ENCODE measurements around the gene FYN. TPM values are rescaled to one million over a fixed set of nuclear protein-coding genes. Genes with fewer than 3 reads are reported as not detected.

The FYN gene
- total RNA-seq, 1 donor from 2014 or later = 121 TPM

DNA sequence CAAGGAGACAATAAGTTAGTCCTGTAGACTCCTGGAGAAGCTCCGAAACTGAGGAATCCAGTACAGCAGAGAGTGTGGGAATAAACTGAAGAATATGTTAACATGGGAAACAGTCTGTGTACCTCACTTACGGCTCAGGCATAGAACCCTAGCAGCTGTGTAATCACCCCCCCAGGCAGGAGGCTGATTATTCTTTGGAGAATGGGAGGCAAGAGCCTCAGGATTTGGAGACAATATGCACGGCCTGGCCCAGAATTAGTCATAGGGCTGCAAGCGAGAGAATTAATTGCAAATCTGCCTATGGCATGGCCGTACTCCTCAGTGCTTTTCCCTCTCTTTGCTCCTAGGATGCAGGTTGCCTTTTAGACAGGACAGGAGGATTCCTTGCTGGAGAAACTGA is 27.5 kb upstream of the FYN start:
- no peak for TF ChIP-seq CTCF (IDR thresholded peaks at IDR 0.05)
- no peaks in the 10 kb centered on the region for H3K36me3 Mint-ChIP-seq (ENCODE audit: unreplicated experiment)

GRCh38 chr6:111899531-111899930 is 26.3 kb upstream of the FYN start:
- Mint-ChIP-seq H3K4me1 (ENCODE audit: unreplicated experiment) (peaks cover 2% of the 10 kb centered on the region), H3K9me3 (ENCODE audit: unreplicated experiment) (no peaks in the 10 kb centered on the region), H3K36me3 (ENCODE audit: unreplicated experiment) (no peaks in the 10 kb centered on the region), H3K27ac (ENCODE audit: unreplicated experiment) (no peak overlapping the region), H3K4me3 (ENCODE audit: unreplicated experiment) (no peak overlapping the region), H3K27me3 (ENCODE audit: unreplicated experiment) (no peaks in the 10 kb centered on the region)
- TF ChIP-seq CTCF (IDR thresholded peaks at IDR 0.05) = no peak
- DNase-seq (ENCODE audit: extremely low spot score, unreplicated experiment) = no peak

More for the DNA sequence above, 27.5 kb upstream of the FYN start:
- Mint-ChIP-seq H3K9me3 (ENCODE audit: unreplicated experiment) (no peaks in the 10 kb centered on the region), H3K27me3 (ENCODE audit: unreplicated experiment) (no peaks in the 10 kb centered on the region), H3K27ac (ENCODE audit: unreplicated experiment) (no peak overlapping the region), H3K4me1 (ENCODE audit: unreplicated experiment) (no peaks in the 10 kb centered on the region), H3K4me3 (ENCODE audit: unreplicated experiment) (no peak overlapping the region)
- DNase-seq (ENCODE audit: extremely low spot score, unreplicated experiment) = no peak

GRCh38 chr6:111898452-111898851 is 25.2 kb upstream of the FYN start:
- DNase-seq (ENCODE audit: extremely low spot score, unreplicated experiment) = no peak
- no peak for TF ChIP-seq CTCF (IDR thresholded peaks at IDR 0.05)
- Mint-ChIP-seq H3K36me3 (ENCODE audit: unreplicated experiment) (no peaks in the 10 kb centered on the region), H3K27ac (ENCODE audit: unreplicated experiment) (no peak overlapping the region), H3K4me1 (ENCODE audit: unreplicated experiment) (peaks cover 7% of the 10 kb centered on the region), H3K9me3 (ENCODE audit: unreplicated experiment) (no peaks in the 10 kb centered on the region), H3K4me3 (ENCODE audit: unreplicated experiment) (no peak overlapping the region), H3K27me3 (ENCODE audit: unreplicated experiment) (no peaks in the 10 kb centered on the region)

GRCh38 chr6:111894951-111895350 is 21.7 kb upstream of the FYN start:
- no peaks in the 10 kb centered on the region for H3K9me3 Mint-ChIP-seq (ENCODE audit: unreplicated experiment)
- no peaks in the 10 kb centered on the region for H3K27me3 Mint-ChIP-seq (ENCODE audit: unreplicated experiment)
- H3K4me1 Mint-ChIP-seq (ENCODE audit: unreplicated experiment) = peaks cover 7% of the 10 kb centered on the region
- H3K27ac Mint-ChIP-seq (ENCODE audit: unreplicated experiment) = no peak overlapping the region
- no peaks in the 10 kb centered on the region for H3K36me3 Mint-ChIP-seq (ENCODE audit: unreplicated experiment)
- no peak for TF ChIP-seq CTCF (IDR thresholded peaks at IDR 0.05)
- no peak for DNase-seq (ENCODE audit: extremely low spot score, unreplicated experiment)
- H3K4me3 Mint-ChIP-seq (ENCODE audit: unreplicated experiment) = no peak overlapping the region

GRCh38 chr6:111894272-111894671 is 21.0 kb upstream of the FYN start:
- no peak overlapping the region for H3K27ac Mint-ChIP-seq (ENCODE audit: unreplicated experiment)

More at GRCh38 chr6:111894272-111894671, 21.0 kb upstream of the FYN start:
- Mint-ChIP-seq H3K9me3 (ENCODE audit: unreplicated experiment) (no peaks in the 10 kb centered on the region), H3K36me3 (ENCODE audit: unreplicated experiment) (no peaks in the 10 kb centered on the region), H3K27me3 (ENCODE audit: unreplicated experiment) (no peaks in the 10 kb centered on the region), H3K4me3 (ENCODE audit: unreplicated experiment) (no peak overlapping the region), H3K4me1 (ENCODE audit: unreplicated experiment) (peaks cover 11% of the 10 kb centered on the region)
- no peak for DNase-seq (ENCODE audit: extremely low spot score, unreplicated experiment)
- TF ChIP-seq CTCF (IDR thresholded peaks at IDR 0.05) = no peak
